MM.1S (cell line): ENCODE results near the gene WDR37.

Source experiments
- DNase-seq: peaks from one replicate; pipeline ENCODE4 v3.0.0-alpha.2; 2015
- H2AFZ ChIP-seq: fragments of 300-600 bp; sonication (generic); 2 replicates; pipeline ENCODE4 v1.6.0; 2016; ENCODE audit warnings: antibody characterized with exemption, low read length
- H3F3A ChIP-seq: fragments of 300-600 bp; sonication (generic); 2 replicates; pipeline ENCODE4 v1.6.1; 2016; ENCODE audit warnings: mild to moderate bottlenecking, antibody characterized with exemption, low read length, moderate library complexity, mixed read lengths; ENCODE audit not compliant: insufficient read depth
- H3K27ac ChIP-seq: fragments of 300-600 bp; sonication (generic); 2 replicates; pipeline ENCODE4 v1.5.1; 2016; ENCODE audit warnings: mild to moderate bottlenecking, low read length
- H3K27me3 ChIP-seq: fragments of 300-600 bp; sonication (generic); replicated peaks from 2 replicates; pipeline ENCODE4 v1.6.0; 2016; ENCODE audit warnings: low read length; ENCODE audit not compliant: insufficient read depth
- H3K36me3 ChIP-seq: fragments of 300-600 bp; sonication (generic); replicated peaks from 2 replicates; pipeline ENCODE4 v1.6.1; 2016; ENCODE audit warnings: mild to moderate bottlenecking, low read length, mixed read lengths; ENCODE audit not compliant: insufficient read depth
- H3K4me1 ChIP-seq: fragments of 300-600 bp; sonication (generic); 2 replicates; pipeline ENCODE4 v1.6.1; 2016; ENCODE audit warnings: low read length, mixed read lengths
- H3K4me2 ChIP-seq: fragments of 300-600 bp; sonication (generic); 2 replicates; pipeline ENCODE4 v1.6.0; 2016; ENCODE audit warnings: low read depth, low read length
- H3K4me3 ChIP-seq: fragments of 300-600 bp; sonication (generic); 2 replicates; pipeline ENCODE4 v1.5.1; 2016; ENCODE audit warnings: low read length, mixed read lengths
- H3K79me2 ChIP-seq: fragments of 300-600 bp; sonication (generic); 2 replicates; pipeline ENCODE4 v1.6.1; 2016; ENCODE audit warnings: mixed run types, low read length, mixed read lengths
- H3K9ac ChIP-seq: fragments of 300-600 bp; sonication (generic); 2 replicates; pipeline ENCODE4 v1.6.1; 2016; ENCODE audit warnings: low read length, mixed read lengths
- H3K9me2 ChIP-seq: fragments of 300-600 bp; sonication (generic); replicated peaks from 2 replicates; pipeline ENCODE4 v1.6.1; 2016; ENCODE audit warnings: mild to moderate bottlenecking, low read length, mixed read lengths; ENCODE audit not compliant: insufficient read depth
- H3K9me3 ChIP-seq: fragments of 300-600 bp; sonication (generic); replicated peaks from 2 replicates; pipeline ENCODE4 v1.6.1; 2016; ENCODE audit warnings: mild to moderate bottlenecking, low read length, mixed read lengths; ENCODE audit not compliant: insufficient read depth
- H4K20me1 ChIP-seq: fragments of 300-600 bp; sonication (generic); 2 replicates; pipeline ENCODE4 v1.6.1; 2016; ENCODE audit warnings: mild to moderate bottlenecking, low read length, moderate library complexity, mixed read lengths; ENCODE audit not compliant: insufficient read depth
- EZH2 ChIP-seq: fragments of 300-600 bp; sonication (generic); optimal IDR thresholded peaks from 2 replicates; pipeline ENCODE3; 2017; ENCODE audit warnings: low read depth, mild to moderate bottlenecking, antibody characterized with exemption, low read length, mixed read lengths
- EZH2phosphoT487 ChIP-seq: fragments of 300-600 bp; sonication (generic); IDR thresholded peaks from 2 replicates; pipeline ENCODE4 v1.6.1; 2018; ENCODE audit warnings: antibody characterized with exemption, low read length
- TF ChIP-seq, protein P1 (sequence below): fragments of 300-600 bp; sonication (generic); IDR thresholded peaks from 2 replicates; pipeline ENCODE4 v1.5.1; 2016; ENCODE audit warnings: antibody characterized with exemption, low read length, mixed read lengths

The WDR37 gene

GRCh38 chr10:1119027-1119426, 62.8 kb downstream of the WDR37 start:
- TF ChIP-seq EZH2phosphoT487 = no peak
- no peak for TF ChIP-seq EZH2
- TF ChIP-seq, protein P1, sequence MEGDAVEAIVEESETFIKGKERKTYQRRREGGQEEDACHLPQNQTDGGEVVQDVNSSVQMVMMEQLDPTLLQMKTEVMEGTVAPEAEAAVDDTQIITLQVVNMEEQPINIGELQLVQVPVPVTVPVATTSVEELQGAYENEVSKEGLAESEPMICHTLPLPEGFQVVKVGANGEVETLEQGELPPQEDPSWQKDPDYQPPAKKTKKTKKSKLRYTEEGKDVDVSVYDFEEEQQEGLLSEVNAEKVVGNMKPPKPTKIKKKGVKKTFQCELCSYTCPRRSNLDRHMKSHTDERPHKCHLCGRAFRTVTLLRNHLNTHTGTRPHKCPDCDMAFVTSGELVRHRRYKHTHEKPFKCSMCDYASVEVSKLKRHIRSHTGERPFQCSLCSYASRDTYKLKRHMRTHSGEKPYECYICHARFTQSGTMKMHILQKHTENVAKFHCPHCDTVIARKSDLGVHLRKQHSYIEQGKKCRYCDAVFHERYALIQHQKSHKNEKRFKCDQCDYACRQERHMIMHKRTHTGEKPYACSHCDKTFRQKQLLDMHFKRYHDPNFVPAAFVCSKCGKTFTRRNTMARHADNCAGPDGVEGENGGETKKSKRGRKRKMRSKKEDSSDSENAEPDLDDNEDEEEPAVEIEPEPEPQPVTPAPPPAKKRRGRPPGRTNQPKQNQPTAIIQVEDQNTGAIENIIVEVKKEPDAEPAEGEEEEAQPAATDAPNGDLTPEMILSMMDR = no peak
- H2AFZ ChIP-seq = no peak overlapping the region
- no peak overlapping the region for H3K27ac ChIP-seq
- peaks cover 17% of the 10 kb centered on the region for H3K4me1 ChIP-seq
- no peaks in the 10 kb centered on the region for H3K79me2 ChIP-seq
- no peaks in the 10 kb centered on the region for H3K9me3 ChIP-seq
- no peaks in the 10 kb centered on the region for H3K27me3 ChIP-seq
- H3K9me2 ChIP-seq = no peaks in the 10 kb centered on the region
- DNase-seq = no peak
- peaks cover 18% of the 10 kb centered on the region for H3F3A ChIP-seq
- no peak overlapping the region for H3K9ac ChIP-seq
- no peak overlapping the region for H3K4me2 ChIP-seq
- H4K20me1 ChIP-seq = no peaks in the 10 kb centered on the region
- no peaks in the 10 kb centered on the region; the same call in 1 of the 2 replicates for H3K36me3 ChIP-seq
- H3K4me3 ChIP-seq = no peak overlapping the region

DNA sequence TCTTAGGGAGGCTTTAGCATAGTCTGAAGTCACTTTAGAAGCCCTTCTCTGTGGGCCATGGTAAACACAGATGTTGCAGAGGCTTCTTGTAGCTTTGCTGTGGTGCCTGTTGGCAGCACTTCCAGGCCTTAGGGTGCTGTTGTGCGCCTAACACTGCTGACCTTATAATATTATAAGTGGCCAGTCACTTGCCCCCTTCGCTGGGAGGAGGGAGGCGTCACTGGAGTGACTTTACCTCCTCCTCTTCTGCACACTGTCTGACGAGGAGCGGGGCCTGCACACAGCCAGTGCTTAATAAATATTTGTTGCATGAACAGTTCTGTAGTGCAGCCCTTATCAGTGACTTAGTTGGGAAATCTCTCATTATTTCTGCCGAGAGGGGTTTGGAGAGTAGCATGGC, 63.3 kb downstream of the WDR37 start:
- no peak overlapping the region for H3K4me3 ChIP-seq
- no peak overlapping the region for H3K4me2 ChIP-seq
- H3F3A ChIP-seq = peaks cover 16% of the 10 kb centered on the region
- H3K4me1 ChIP-seq = peaks cover 15% of the 10 kb centered on the region
- H2AFZ ChIP-seq = no peak overlapping the region
- no peak overlapping the region for H3K9ac ChIP-seq
- no peaks in the 10 kb centered on the region for H3K9me2 ChIP-seq
- no peaks in the 10 kb centered on the region for H4K20me1 ChIP-seq
- no peak for DNase-seq
- TF ChIP-seq, protein P1 = no peak
- TF ChIP-seq EZH2phosphoT487 = no peak
- TF ChIP-seq EZH2 = no peak
- no peak overlapping the region for H3K27ac ChIP-seq
- no peaks in the 10 kb centered on the region; the same call in 1 of the 2 replicates for H3K36me3 ChIP-seq
- no peaks in the 10 kb centered on the region for H3K27me3 ChIP-seq
- H3K79me2 ChIP-seq = no peaks in the 10 kb centered on the region
- no peaks in the 10 kb centered on the region for H3K9me3 ChIP-seq

DNA sequence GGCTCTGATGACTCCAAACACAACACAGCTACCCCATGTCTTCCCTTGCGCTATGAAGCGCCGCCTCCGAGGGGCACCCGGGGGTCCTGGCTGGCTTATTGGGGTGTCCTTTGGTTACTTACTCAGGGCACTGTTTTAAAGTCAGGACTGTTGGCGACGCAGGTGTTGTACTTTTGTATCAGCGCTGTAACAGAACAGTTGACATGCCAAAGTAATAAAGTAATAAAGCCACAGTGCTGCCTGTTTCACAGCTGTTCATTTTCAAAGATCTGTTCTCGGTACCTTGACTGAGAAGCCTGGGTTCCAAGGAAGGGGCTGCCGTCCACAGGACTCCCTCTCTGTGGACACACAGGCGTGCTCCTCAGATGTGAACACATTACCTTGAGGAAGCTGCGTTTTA, 64.1 kb downstream of the WDR37 start:
- Histone ChIP-seq H3F3A (peaks cover 8% of the 10 kb centered on the region), H3K9me3 (no peaks in the 10 kb centered on the region), H3K9ac (no peak overlapping the region), H4K20me1 (no peaks in the 10 kb centered on the region), H3K79me2 (no peaks in the 10 kb centered on the region), H3K27me3 (no peaks in the 10 kb centered on the region), H3K4me3 (no peak overlapping the region), H3K36me3 (peaks cover 3% of the 10 kb centered on the region), H3K9me2 (no peaks in the 10 kb centered on the region), H3K4me2 (no peak overlapping the region), H2AFZ (no peak overlapping the region), H3K27ac (no peak overlapping the region), H3K4me1 (peaks cover 7% of the 10 kb centered on the region)
- TF ChIP-seq EZH2 (no peak), EZH2phosphoT487 (no peak)
- TF ChIP-seq, protein P1 = no peak
- DNase-seq = no peak
